ENCODE results near the gene WASL.

GRCh38 chr7:123746055-123746454 lies 2.7 kb downstream of the WASL start:
- TF ChIP-seq CTCF (optimal IDR thresholded peaks at IDR 0.05 in 1 of 3, IDR thresholded peaks at IDR 0.05 in 1 of 3, conservative IDR thresholded peaks at IDR 0.05 in 1 of 3; ENCODE audit: extremely low read depth in 1 of 3, insufficient read depth in 2 of 3, low read length in 3 of 3) (no peak), EZH2 (IDR thresholded peaks at IDR 0.05; ENCODE audit: low read length) (no peak)
